ENCODE measurements around the gene HOXB2.

HOXB2 gene

DNA sequence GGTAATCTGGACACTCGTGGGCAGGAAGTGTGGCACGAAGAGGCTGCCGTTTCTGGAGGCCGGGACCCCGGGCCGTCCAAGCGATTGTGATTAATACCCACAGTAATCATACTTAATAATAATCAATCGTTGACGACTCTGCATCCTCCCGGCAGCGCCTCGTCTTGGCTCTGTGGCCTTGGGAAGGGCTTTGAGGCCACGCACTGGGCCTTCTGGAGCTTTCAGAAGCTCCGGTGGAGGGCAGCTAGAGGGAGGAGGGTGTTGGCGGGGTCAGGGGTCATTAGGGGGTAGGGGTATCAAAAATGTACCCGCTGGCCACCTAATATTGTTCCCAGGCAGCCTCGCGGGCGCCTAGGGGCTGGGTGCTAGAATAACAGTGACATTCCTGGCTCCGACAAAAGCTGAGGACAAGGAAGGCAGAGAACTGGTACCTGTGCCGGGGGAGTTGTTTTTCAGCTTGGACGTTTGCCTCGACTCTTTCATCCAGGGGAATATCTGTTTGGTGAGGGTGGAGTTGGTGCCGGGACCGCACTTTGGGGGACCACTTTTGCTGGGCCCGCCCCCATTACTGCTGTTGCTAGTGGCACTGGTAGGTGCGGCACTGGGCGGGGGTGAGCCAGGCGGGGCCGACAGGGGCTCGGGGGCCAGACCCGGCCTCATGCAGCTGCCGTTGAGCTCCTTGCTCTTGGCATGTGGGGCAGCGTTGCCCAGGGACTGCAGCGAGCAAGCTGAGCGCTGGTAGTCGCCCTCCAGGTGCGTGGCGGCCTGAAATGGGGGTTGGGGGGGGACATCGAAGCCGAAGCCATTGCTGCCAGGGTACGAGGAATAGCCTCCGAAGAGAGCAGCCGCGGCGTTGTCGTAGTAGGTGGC lies 6.9 kb upstream of the HOXB2 start:
- no peak for DNase-seq

DNA sequence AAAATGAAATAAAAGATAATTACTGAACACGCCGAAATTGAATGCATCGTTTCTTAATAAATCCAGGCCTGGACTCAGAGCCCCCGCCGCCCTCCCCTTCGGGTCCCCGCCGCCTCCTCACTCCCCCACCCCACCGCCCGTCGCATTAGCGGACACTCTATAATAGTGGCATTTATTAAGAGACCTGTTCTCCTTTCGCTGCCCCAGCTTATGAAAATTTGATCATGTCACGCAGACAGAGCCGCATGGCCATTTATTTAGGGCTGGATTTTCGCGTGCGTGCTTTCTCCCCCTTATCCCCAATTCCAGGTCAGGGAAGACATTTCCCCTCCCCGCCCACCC lies 6.3 kb upstream of the HOXB2 start:
- DNase-seq = no peak

DNA sequence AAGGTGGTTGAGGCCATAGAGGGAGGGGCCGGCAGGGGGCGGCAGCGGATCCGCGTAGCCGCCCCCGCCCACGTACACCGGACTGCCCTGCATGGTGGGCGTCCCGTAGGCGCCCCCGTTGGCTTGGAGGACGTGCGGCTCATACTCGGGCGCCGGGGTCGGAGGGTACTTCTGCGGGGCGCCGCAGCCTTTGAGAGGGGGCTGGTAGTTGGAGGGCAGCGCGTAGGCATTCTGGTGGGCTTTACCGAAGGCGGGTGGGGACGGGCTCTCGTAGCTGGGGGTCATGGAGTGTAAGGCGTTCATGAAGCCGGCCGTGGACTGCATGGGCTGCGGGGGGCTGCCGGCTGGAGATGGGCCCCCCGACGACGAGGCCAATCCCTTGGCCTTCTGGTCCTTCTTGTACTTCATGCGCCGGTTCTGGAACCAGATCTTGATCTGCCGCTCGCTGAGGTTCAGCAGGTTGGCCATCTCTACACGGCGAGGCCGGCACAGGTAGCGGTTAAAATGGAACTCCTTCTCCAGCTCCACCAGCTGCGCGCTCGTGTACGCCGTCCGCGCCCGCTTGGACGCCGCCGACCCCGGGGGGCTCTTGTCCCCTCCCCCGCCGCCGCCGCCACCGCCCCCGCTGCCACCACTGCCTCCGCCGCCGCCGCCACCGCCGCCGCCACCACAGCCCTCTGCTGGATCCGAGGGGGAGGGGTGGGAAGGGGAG lies 5.7 kb upstream of the HOXB2 start:
- DNase-seq = no peak

DNA sequence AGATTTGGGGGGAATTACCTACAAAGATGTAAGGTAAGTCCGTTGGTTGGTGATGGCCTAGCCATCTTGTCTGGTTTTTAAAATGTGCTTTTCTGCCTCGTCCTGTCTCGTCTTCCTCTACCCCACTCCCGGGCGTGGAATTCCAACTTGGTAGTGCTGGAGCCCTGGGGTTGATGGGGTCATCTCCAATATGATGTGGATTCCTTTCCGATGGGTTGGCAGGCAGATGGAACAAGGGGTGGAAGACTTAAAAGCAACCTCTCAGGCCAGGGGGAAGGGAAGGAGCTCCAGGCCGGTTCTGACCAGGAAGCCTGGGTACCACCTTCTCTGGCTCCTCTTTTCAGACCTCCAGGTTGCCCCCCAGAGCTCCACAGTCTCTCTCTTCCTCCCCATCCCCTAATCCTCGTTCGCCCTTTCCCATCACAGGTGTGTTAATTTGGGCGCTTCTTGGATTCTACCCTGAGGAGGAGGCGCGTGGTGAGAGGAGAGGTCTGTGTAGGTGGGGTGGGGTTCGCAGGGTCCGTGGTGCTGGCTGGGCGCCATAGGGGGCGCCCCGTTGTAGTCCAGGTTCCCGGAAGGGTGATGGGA lies 5.1 kb upstream of the HOXB2 start:
- DNase-seq = no peak

DNA sequence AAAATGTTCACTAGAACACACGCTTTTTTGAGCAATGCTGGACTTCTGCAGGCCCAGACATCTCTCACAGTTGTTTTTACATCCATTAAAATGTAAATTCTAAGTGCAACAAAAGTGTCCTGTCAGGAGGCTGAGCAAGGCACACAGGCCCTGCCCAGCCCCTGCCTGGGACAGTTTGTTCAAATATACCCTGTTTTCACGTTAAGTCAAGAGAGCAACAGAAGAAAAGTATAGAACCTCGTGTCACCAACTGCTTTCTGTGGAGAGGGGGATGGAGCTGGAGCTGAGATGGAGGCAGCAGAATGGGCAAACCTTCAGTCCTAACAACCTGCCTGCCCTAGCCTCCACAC lies 4.3 kb upstream of the HOXB2 start:
- DNase-seq = no peak

DNA sequence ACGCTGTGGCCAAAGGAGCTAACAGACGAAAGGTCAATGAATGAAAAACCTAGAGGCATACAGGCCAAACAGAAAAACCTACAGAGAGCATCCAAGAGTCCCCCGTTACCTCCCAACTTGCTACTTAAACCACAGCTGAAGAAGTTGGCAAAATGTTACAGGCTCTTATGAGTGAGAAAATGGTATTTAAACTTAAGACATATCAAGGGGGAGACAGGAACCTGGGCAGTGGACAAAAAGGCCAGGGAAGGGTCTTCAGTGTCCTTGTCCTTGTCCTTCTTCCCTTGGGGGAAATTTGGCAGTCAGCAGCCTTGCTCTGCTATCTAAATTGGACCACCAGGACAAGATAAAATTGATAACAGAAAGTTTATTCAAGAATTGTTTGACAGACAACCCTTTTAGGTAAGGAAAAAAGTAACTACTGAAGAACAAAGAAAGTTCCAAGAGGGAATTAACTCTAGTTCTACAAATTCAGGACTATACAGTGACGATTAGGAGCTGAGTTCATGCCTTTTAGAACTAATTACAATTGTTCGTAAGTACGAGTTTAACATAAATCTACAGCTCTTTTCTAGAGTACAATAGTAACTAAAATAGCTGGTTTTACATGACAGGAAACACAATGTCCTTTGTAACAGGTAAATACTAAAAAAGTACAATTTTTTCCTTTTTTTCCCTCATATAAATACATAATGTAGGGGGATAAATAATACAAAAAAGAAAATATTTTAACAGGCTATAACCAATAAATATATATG lies 3.8 kb upstream of the HOXB2 start:
- DNase-seq = no peak

DNA sequence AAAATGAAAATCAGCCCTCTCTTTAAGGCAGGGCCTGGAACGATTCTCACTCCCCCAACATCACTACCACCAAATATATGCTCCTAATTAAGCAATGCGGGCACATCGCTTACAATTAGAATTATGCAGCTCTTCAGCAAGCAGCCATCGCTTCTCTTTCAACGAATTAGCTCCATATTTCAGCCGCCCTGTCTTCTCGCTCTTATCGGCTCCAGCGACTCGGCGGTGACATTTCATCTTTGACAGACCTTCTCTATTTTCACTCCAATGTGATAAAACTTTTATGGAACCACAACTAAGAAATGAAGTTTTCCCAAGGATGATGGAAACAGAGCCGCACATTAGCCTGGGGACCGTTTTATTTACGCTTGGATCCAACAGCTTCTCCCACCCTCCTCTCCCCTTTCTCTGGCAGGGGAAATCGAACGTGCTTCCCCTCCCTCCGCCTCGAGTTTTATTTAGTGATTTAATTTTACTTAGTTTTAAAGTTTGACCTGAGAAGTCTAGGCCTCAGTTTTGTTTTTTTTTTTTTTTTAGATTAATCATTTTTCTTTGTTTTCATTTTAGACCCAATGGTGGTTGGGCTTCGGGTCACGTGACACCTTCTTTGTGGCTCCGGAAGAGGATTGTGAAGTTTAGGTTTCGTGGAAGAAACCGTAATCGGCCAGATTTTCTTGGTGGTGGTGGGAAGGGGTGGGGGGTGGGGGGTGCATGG lies 3.1 kb upstream of the HOXB2 start:
- no peak for DNase-seq

DNA sequence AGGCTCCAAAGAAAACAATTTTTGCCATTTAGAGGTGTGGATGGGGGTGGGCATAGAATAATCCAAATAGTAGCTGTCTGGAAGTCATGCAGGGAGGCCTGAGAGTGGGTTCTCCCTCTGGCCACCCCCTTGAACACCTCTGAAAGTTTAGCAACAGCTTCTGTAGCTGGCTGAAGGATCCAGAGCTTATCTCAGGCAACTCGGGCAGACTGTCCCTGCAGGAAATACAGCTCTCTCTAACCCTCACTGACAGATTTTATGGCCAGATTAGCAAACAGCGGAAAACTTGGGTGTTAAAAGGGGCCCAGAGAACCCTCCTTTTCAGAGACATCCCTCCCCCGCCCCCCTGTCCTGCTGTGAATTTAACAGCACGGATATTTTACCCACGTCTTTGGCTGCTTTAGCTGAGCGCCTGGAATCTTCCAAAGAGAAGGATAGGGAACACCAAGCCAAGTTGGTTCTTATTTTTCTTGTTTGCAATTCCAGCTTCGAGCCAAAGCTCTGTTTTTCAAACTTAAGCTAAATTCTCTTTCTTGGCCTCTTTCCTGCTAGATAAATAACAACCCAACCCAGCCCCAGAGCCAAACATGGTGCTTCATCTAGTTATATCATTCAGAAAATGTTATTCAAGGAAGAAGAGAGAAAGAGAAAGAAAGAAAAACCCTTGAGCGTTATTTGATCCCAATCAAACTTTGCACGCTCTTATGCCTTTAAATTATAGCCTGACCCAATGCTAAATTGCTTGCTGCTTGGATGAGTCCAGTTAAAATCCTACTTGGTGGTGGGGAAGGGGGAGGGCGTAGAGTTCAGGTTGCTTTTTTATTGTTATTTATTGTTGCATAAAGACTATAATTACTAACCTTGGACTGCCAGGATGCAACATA lies 2.3 kb upstream of the HOXB2 start:
- no peak for DNase-seq

DNA sequence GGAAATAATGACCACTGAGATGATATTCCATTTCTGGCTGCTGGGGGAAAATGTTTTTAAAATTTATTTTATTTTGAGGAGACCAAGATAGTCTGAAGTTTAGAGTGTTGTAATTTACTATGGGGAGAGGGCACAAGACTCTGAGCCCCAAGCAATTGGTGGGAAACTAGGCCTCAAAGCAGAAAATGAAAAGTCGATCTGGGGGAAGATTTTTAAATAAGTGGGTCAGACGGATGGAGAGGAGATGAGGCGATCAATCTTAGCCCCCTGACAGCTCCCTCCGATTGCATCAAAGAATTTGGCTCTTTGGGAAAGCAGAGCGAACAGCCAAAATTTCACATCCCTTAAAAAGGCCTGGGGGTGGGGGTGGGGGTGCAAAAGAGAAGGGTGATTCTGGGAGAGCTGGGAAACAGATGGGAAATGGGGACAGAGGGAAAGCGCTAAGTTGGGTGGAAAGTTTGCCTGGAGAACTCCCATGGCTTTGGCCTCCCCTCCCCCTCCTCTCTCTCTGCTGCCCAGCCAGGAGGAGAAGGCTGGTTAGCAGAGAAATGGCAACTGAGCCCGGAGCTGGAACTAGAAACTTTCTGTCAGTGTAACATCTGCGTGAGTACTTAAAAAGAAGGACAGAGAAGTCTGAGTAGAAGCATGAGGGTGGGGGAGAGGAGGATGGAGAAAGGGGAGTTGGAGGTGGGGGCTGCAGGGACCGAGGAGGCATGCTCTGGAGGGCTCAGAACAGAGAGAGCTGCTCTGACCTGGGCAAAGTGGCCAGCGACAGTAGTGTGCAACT lies 1.4 kb upstream of the HOXB2 start:
- no peak for DNase-seq

DNA sequence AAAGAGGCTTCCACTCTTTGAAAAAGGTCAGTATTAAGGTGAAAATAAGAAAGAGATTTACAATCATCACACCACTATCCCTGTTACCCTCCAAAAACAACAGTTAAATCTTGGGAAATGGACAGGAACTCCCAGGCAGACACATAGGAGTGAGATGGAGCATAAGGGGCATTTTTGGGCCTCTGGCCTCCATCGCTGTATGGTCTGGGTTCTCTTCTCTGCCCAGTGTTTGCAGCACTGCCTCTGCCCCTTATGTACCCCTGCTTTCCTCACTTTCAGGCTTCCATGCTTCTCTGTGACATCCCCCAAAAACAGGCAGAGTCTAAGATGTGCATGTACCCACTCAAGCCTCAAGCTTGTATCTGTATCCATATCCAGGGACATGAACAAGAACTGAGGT lies 630 bp upstream of the HOXB2 start:
- no peak for DNase-seq

DNA sequence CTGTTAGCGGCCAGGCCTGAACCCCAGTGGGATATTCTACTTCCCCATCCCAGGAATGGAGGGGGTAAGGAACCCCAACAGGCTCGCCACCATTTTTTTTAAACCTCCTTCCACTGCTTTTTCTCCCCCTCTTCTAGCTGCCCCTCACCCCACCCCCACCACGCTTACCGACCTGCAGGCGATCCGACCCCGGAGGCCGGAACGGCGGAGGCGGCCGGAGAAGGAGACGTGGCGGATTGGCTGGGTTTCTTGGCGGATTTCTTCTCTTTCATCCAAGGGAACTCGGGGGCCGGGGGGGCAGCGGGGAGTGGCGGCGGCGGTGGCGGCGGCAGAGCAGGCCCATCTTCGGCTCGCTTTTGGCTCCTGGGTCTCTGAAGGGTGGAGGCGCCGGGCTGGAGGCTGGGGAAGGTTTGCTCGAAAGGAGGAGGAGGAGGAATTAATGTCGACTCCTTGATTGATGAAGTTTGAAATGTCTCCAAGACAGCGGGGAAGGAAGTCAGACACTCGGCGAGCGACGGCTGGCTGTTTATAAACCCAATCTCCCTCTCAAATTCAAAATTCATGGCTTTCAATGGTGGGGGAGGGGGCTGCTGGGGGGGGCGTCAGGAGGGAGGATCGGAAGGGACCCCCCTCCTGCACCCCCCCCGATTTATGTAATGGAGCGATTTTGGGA lies 424 bp downstream of the HOXB2 start:
- peak; percentile 34 for DNase-seq

DNA sequence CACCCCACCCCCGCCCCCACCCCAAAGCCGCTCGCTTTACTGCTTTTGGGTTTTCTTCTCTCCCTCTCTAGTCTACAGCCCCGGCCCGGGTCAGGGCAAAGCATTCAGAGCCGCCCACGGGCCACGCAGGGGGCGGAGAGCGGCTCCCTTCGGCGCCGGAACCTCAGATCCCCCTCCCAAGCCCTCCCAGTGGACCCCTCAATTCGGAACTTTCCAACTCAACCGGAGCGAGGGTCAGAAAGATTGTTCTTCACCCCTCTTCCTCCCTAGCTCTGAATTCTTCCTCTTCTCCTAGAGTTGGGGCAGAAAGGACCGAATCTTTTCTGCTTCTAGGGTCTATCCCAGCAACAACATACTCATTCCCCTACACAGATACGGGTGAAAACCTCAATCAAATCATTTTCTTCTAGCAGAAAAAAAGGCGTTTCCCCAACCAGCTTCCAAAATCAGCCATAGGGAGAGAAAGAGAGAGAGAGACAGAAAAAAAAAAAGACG lies 1.0 kb downstream of the HOXB2 start:
- DNase-seq = no peak

DNA sequence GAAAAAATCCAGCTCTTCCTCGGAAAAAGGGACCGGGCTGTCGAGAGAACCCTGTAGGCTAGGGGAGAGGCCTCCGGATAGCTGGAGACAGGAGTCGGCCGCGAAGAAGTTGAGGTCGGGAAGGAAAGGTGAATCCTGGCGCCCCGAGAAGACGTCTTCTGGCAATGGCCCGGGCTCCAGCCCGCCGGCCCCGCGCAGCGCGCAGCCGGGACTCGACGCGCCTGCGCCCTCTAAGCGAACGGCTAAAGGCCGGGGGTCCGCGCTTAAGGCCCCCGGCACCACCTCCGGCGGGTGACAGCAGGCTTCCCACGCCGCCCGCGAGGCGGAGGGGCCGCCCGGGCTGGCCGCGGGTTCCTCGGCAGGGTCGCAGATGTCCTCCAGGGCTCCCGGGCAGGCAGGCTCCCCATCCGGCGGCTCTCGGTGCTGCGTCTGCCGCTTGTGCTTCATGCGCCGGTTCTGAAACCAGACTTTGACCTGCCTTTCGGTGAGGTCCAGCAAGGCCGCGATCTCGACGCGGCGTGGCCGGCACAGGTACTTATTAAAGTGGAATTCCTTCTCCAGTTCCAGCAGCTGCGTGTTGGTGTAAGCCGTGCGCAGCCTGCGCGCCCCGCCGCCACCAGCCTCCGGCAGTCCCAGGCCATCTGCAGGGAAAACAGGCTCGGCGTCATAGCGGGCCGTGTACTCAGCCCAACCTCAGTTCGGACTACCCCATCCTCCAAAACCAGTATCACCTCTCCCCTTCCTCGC lies 1.6 kb downstream of the HOXB2 start:
- DNase-seq = peak; percentile 60

DNA sequence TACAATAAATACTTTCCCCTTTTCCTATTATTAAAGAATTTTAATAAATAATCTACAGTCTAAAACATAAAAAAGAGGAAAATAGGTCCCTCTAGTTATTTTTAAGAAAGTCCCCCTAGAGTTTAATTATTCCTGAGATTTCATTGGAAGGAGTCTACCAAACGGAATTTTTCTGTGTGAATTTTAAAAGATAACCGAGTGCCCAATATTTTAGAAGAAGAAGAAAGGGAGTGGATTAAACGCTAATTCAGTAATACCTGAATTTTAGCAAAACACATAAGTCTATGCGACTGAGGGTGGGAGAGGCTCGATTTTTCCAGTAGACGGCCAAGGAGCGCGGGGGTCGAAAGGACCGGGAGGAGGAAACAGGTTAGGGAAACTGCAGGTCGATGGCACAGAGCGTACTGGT lies 2.2 kb downstream of the HOXB2 start:
- no peak for DNase-seq

DNA sequence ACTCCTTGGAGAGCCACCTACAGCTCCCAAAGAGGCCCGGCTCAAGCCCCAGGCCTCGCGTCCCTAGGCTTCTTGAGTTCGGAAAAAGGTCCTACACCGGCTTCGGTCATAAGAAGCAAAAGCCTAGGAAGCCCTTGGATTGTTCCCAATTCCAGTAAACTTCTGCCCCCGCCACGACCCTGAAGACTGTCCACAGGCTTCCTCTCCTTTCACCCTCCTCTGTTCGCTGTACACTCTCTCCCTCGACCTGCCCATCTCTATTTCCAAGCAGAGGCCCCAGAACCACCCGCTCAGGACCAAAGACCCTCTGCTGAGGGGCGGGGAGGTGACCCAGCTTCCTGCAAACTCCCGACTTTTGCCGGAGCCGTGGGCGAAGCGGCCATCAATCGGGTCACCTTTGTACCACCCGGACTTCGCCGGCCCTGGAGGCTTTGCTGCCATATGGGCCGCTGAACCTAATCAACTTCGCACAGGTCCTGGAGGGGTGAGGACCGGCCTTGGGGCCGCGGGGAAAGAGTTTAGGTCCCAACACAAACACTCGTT lies 2.7 kb downstream of the HOXB2 start:
- peak; percentile 23 for DNase-seq

DNA sequence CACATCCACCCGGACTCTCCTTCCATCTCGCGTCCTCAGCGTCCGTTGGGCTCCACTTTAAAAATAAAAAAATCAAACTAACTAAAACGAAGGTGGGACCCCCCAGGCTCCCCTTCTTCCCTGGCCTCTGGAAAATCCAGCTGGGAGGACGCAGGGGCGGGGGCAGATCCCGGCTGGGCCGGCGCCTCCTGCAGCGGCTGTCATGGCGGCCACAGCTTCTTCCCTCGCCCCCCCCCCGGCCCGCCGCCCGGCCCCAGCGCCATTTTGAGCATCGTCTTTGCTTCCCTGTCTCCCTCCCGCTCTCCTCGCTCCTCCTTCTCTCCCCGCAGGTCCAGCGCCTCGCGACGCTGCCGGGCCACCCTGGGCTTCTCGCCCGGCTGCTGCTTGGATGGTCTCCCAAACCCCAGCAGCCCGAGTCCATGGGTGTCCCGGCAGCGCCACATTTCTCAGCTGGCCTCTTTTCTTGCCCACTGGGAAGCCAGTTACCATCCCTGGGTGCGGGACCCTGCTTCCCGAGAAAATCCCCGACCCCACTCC lies 3.3 kb downstream of the HOXB2 start:
- DNase-seq = peak; percentile 42

DNA sequence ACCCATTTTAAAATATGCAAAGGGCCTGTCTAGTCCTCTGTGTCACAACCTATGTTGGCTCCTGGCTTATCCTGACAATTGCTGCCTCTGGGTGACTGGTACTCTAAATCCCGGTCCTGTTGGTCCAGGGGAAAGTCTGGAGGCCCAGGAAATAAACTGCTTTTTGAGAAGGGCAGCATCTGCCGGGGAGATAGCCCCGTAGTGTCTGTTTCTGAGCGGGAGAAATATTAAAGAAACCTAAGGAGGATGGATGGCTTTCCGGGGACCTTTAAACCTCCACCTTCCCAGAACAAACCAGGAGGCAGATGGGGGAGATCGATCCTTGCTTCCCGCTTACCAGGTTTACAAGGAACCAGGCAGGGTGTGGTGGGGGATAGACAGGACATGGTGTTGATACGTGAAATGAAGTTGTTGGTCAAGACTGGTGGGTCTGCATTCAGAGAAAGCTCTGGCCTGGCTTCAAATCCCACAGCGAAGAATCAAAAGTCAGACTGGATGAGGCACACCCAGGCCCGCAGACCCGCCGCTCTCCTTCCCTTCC lies 3.8 kb downstream of the HOXB2 start:
- peak; percentile 16 for DNase-seq

DNA sequence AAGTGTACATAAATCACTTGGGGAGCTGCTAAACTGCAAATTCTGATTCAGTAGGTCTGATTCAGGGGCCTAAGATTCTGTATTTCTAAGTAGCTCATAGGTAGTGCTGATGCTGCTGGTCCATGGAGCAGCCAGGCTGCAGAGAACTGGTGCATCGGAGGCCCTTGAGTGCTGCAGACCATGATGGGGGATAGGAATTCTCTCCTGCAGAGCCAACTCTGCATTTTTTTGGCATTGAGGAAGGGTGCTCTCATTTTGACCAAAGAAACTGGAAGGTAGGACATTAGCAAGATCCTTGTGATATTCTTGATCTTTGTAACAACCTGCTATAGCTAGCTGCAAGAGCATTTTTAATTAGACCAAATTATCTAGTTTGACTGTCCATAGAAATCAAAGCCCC lies 4.7 kb downstream of the HOXB2 start:
- DNase-seq = no peak

DNA sequence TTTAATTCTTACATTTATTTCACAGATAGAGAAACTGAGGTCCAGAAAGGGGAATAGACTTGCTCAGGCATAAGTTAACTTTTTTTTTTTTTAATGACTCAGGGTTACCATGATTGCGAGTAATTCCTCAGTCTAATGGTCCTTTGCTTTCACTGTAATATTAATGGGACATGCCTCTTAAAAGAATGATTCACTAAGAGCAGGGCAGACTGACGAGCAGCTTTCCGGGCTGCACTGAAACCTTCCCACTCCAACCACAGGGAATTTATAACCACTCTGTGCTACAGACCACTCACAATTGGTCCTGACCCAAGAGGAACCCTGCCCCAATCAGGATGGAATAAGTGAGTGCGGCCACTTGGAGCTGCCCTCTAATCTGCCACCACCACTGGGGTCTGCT lies 5.7 kb downstream of the HOXB2 start:
- DNase-seq = no peak

Data from NCI-H146 (cell line).